ENCODE data around the gene DBH.

DBH gene

DNA sequence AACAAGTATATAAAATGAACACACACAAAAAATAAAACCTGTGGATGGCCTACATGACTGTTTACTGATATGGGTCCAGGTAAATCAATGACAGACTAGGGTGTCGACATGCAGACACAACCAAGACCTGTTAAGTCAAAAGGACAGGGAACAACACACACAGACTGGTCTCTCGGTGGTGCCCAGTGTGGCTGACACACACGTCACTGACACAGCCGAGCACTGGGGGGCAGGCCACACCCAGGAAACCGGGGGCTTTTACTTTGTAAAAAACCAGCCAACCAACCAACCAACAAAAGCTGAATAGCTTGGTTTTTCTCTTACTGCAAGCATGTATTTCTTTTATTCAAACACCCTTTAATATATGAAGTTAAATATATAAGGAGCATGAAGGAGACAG, 31.9 kb upstream of the DBH start:
- DNase-seq (ENCODE audit: low read depth in 1 of 2, low spot score in 1 of 2) = no peak

DNA sequence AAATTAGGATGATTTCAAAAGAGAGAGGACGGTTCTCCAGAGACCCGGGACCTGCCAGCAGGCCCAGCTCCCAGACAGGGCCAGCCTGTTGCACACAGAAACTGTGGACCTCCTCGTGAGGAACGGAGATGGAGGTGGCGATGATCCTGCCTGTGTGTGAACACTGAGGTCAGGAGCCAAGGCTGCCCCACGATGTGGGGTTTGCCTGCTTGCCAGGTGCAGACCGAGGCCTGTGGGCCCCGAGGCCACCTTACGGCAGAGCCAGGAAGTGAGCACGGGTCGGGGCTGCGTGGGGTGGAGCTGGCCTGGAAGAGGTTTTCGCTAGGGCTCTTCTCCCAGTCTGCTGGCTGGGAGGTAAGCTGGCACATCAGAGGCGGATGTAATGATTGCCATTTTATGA, 31.3 kb upstream of the DBH start:
- DNase-seq (ENCODE audit: low read depth in 1 of 2, low spot score in 1 of 2) = no peak

DNA sequence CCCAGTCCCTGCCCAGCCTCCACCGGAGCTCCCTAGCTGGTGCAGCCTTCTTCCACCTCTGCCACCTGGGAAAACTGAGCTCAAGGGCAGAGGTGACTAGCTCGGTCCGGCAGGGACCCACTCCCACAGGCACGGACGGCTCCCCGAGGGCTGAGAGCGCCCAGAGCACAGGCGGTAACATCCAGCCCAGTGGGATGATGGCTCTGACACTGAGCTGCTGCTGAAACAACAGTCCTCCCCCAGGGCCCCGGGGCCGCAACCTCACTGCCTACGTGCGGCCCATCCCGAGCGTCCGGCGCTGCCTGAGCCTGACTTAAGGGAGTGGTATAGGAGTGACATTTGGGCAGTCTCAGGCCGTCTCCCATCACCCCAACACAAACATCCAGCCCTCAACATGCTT, 30.7 kb upstream of the DBH start:
- no peak for DNase-seq (ENCODE audit: low read depth in 1 of 2, low spot score in 1 of 2)

DNA sequence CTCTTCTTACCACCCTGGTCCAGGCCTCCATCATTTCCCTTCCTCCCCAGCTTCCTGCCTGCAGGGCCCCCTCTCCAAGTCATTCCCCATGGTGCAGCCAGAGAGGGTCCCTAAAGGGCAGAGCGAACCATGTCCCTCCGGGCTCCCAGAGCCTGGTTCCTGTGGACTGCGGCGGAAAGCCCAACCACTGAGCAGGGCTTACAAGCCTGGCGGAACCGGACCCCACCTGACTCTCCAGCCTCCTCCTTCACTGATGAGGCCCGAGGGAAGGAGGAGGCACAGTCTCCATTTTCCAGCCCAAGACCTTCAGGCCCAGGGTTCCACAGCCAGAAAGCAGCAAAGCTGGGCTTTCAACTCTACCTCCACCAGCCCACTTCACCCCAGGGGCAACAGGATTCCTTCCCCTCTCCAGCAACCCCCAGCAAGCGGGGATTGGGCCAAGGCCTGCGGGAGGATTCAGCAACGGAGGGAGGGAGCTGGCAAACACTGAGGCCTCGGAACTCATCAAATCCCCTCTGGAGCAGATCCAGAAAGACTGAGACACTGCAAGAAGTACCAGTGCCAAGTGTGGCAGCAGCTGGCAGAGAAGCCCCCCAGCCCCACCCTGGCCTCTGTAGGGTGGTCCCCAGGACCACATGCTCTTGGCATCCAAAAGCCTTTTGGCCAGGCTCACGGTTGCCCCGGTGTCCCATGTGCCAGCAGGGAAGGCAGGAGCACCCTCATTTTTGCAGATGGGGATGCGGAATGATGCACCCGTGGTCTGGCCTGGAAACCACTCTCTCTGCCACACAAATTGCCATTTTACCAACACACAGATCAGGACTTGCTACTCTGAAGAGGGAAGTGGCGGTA, 30.1 kb upstream of the DBH start:
- DNase-seq (ENCODE audit: low read depth in 1 of 2, low spot score in 1 of 2) = no peak

DNA sequence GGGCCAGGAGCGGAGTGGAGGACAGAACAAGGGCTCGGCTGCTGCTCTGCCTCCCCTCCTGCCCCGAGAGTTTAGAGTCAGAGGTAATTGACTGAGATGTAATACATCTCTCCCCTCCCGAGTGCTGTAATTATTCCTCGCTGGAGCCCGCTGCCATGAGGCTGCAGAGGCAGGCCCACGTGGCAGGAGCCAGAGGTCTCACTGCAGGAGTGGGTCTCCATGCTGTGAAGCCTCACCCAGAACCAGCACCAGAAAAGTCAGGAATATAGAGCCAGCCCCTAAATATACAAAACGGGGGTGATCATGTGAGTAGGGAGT, 29.5 kb upstream of the DBH start:
- DNase-seq (ENCODE audit: low read depth in 1 of 2, low spot score in 1 of 2) = no peak

DNA sequence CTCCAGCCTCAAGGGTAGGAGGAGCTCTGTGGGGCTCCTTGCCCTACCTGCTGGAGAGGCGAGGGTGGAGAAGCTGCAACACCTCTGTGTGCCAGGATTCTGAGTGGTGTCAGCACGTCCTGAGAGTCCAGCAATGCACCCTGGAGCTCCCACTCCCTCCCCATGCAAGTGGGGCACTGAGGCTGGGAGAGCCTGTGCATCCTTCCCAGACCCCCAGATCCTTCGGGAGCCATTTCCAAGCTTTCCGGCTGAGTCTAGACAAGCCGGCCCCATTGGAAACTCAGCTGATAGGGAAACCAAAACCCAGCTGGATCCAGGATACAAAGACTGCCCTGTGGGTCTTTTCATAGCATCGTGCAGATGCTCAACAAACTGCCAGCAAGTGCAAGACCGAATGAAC, 28.8 kb upstream of the DBH start:
- DNase-seq (ENCODE audit: low read depth in 1 of 2, low spot score in 1 of 2) = no peak

DNA sequence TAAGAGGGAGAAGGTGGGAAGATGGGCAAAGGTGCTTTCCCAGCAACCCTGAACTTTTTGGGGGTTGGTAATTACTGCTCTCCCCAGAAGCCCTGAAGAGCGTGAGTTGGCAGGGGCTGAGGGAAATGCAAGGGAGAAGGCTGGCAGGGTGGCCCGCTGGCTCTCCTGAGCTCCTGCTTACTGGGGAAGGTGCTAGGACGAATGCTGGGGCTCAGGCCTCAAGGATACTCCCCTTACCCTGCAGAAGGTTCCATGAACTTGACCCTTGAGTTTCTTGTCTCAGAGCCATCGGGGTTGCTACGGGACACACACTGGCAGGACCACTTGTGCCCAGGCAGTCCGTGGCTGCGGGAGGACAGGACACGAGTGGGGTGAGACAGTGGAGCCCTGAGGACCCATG, 28.2 kb upstream of the DBH start:
- no peak for DNase-seq (ENCODE audit: low read depth in 1 of 2, low spot score in 1 of 2)

DNA sequence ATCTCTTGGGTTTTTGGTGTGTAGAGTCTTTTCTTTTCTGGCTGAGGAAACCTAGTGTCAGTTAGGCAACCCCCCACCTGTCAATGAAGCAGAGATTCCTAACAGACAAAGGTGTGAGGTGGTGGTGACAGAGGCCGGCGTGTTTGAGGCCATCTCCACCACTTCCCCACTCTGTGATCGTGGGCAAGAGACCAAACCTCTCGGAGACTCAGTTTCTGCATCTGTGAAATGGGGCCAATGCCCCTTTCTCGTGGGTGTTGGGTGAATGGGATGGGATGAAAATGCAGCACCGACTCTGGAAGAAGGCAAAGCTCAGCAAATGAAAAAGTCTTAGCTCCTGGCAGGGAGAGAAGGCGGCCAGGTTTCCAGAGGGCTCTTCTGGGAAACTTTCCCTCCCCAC, 27.8 kb upstream of the DBH start:
- no peak for DNase-seq (ENCODE audit: low read depth in 1 of 2, low spot score in 1 of 2)

DNA sequence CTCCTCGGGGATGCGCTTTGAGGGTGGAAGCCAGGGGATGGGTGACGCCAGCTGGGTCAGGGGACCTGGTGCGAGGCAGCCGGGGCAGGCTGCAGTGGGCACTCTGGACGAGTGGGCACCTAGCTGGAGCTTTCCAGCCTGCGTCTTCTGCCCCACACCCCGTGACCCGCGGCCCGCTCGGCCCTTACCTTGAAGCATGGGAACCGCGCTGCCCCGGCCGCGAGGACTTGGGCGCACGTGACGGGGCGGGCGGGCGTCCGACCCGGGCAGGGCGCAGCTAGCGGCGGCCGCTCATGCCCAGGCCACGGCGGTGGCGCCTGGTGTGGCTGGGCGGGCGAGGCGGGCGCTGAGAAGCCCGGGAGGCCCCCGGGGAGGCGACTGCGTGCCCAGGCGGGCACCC, 27.3 kb upstream of the DBH start:
- DNase-seq (ENCODE audit: low read depth in 1 of 2, low spot score in 1 of 2) = no peak

DNA sequence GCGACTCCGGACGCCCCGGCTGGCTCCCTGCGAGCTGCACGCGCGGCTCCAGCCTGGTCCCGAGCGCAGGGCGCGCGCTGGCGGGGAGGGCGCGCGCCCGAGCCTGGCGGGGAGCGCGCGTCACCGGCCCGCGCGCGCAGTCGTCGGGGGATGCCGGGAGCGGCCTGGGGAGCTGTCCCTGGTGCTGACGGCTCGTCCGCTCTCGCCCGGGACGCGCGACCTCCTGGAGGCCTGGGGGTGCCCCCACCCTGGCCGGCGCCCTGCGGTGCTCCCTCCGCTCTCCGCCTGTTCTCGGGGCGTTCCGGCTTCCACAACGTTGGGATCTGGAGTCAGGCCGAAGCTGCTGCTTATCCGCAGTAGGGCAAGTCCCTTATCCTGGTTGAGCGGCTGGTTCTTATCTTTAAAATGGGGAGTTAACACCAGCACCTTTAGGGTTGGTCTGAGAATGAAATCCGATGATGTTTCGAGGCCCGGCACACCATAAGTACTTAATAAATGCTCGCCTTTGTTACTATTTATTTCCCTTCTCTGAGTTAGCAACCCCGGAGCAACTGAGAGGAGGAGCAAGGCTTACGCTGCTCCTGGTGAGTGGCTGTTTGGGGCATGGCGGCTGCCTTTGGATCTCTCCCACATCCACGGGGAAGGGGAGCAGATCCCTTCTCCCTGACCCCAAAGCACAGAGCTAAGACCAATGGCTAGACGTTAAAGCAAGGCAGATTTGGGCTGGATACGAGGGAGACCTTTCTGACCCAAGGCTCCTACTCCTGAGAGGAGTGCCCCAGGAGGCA, 26.7 kb upstream of the DBH start, which contains the start of gene FAM163B:
TSS of gene FAM163B (minus strand) at position 79 of the 788 bp plus-strand sequence. CDS start 29,166 bp downstream, outside the sequence.
- DNase-seq (ENCODE audit: low read depth in 1 of 2, low spot score in 1 of 2) = peak in 1 of 2 donors; percentile 15

DNA sequence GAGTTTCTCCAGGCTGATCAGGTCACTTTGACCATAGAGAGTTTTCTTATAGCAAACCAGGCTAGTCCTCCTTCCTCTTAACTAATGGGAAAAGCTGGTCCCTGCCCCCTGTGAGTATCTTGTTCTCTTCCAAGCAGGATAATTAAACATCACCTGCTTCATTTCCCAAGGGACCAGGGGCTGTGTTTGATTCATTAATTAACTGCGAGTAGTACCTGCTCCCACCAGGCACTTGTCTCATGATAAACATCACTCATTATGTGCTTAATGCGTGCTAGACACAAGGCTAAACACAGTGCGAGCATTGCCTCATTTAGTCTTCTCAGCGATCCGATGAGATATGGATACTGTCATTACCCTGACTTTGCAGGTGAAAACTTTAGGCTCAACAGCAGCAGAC, 25.3 kb upstream of the DBH start:
- DNase-seq (ENCODE audit: low read depth in 1 of 2, low spot score in 1 of 2) = no peak

DNA sequence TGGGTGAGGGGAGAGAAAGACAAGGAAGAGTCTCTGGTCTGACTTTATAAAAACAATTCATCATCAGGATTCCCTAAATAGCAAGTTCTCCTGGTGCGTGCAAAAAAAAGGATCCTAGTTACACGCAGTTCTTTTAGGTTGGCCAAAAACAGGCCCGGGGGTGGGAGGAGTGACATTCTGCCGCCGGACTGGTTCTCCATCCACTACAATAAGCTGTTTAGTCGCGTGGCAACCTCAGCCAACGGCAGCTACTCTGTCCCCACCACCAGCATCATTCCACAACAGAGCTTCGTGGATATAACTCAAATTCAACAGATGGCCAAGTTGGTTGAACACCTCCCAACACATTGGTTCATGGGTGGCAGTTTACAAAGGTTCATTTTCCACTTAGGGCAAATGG, 24.1 kb upstream of the DBH start:
- no peak for DNase-seq (ENCODE audit: low read depth in 1 of 2, low spot score in 1 of 2)

DNA sequence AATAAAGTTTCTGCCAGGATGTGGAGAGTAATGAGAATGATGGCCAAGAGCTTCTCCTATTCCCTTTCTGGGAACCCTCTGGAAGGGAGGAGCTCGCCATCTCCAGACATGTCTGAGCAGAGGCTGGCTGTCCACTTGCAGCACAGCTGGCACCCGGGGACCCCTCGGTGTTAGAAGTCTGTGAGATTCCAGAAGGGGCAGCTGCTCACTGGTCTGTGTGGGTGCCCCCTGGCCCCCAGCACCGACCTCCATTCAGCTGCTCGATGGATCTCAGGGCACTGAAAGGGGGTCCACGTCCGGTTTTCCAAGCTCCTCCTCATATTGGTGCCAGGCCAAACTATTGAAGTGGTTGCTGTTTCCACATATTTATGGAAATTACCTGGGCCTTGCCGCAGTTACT, 23.3 kb upstream of the DBH start:
- DNase-seq (ENCODE audit: low read depth in 1 of 2, low spot score in 1 of 2) = no peak

DNA sequence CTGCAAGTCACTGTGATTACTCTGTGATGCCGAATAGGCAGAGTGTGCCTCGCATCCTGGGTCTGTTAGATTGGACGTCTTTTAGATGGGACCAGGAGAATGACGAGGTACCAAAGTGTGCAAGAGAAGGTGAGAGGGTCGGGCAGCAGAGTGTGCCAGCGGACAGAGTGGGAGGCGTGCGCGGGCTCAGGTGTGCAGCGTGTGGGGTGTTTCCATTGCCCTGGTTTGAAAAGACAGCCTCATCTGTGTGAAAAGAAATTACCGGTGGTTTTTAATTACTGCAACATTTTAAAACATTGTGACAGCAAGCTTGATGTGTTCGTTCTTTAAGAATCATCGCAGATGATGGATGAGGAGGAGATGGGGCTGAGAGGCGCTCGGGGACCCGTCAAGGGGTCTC, 22.7 kb upstream of the DBH start:
- DNase-seq (ENCODE audit: low read depth in 1 of 2, low spot score in 1 of 2) = no peak

DNA sequence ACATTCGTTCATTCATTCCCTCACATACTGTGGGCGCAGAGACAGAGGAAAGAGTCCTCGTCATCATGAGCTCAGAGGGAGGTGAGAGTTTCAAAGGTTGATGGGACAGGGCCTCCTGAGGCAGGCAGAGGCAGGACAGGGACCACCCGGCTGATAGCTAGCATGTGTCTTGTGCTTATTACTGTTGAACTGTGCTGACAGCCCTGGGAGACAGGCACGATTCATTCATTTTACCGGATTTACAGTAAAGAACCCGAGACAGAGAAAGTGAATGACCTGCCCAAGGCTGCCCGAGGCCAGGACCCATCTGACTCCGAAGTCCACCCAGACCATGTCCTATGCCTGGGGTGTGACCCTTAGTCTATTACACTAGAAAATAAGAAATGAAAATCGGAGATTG, 22.1 kb upstream of the DBH start:
- DNase-seq (ENCODE audit: low read depth in 1 of 2, low spot score in 1 of 2) = no peak

DNA sequence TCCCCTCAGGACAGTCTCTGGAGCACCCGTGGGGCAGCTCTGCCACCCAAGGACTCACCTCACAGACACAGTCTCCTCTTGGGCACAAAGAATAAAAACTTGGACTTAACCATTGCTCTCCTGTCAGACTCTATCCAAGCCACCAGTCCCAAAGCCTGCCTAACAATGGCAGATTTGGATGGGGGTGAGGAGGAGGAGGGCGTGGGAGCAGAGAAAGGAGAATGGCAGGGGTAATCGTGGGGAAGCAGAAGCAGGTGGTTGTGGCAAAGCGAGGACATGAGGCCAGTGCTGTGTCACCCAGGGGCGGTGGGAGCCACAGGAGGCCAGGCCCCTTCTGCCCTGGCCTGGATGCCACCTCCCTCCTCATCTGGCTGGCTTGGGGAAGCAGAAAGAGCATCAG, 21.5 kb upstream of the DBH start:
- no peak for DNase-seq (ENCODE audit: low read depth in 1 of 2, low spot score in 1 of 2)

DNA sequence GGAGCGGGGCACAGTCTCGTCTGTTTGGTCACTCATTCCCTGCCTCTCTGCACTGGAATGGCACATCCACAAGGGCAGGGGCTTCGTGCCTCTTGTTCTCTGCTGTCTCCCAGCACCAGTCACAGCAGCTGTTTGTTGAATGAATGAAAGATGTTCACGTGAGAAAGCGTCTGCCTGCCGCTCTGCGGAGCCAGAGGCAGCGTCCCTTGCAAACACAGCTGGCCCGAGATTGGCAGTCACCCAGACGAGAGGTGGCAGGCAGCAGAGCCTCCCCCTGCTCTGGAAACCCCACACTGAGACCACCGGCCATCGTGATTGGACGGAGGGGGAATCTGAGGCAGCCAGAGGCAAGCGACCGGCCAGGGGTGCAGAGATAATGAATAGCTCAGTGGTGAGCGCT, 21.0 kb upstream of the DBH start:
- no peak for DNase-seq (ENCODE audit: low read depth in 1 of 2, low spot score in 1 of 2)

DNA sequence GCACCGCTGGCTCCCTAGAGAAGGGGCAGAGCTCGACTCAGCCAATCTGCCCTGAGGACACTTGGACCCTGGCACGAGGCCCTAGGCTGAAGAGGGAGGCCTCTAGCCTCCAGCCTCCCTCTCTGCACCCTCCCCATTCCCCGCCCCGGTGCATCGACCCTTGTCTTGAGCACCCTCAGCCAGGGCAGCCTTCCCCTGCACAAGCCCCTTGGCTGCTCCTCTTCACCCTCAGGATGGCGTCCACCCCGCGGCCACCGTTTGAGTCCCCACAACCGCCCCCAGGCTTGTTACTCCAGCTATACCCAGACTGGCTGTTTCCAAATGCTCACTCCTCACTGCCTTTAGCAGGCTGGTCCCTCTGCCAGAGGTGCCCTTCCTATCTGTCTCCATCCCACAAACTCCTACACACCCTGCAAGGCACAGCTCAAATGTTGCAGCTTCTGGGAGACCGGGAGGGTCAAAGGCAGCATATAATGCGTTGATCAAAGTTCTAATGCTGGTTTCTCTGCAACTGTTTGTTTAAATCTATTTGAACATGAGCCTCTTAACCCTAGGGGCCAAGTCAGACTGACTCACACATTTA, 20.5 kb upstream of the DBH start:
- DNase-seq (ENCODE audit: low read depth in 1 of 2, low spot score in 1 of 2) = no peak

DNA sequence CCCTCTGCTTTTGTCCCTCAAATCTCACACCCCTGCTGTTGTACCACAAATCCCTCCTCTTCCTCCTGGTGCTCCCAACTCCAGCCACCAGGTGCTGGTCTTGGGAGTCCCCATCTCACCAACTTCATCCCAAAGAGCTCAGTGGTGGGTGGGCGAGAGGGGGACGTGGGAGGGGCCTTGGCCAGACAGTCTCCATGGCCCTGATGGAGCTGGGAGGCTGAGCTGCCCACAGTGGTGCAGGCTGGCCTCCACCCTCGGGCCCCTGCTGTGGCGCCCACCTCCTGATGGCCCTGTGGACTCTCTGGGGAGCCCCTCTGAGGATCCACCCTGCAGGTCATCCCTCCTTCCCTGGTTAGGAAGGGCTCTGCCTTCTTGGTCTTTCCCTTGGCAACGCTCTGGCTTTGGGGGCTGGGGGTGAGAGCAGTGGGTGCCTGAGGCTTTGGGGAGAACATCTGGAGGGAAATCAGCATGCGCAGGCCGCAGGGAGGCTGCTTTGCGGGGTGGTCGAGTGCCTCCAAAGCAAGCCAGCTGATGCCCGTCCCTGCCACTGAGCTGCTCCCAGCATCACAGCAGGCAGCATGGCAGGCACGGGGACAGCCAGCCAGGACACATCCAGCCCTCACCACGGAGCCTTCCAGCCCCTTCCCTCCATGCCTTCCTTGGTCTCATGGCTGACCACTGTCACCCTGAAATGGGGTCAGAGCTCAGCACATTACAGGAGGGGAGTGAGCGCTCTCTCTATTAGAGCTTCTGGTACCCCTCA, 19.3 kb upstream of the DBH start:
- DNase-seq (ENCODE audit: low read depth in 1 of 2, low spot score in 1 of 2) = no peak

DNA sequence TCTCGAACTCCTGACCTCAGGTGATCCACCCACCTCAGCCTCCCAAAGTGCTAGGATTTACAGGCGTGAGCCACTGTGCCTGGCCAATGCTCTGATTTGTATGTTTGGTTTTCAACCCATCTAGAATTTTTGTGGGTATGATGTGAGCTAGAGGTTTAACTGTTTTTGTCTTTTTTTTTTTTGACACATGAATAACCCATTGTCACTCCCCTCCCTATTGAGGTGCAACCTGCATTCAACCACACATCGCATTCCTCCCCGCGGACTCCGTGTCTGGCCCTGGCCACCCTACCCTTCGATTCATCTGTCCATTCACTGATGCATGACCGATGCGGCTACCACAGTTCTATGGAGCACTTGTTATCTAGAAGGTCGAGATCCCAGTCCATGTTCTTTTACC, 17.4 kb upstream of the DBH start:
- DNase-seq (ENCODE audit: low read depth in 1 of 2, low spot score in 1 of 2) = no peak

DNA sequence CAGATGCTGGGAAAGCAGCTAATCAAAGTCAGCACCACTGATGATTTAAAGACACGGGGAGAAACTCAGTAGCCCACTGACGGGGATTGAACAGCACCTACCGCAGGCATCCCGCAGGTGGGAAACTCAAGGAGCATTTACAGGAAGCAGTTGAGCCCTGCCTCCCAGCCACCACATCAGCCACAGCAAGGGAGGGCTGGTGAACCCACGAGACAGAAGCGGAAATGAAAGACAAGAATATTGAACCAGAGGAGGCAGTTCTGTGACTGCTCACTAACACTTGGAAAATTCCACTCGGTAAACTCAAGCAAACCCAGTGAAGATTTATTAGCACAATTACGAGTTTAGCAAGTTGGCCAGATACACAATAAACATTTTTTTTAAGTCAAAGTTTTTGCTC, 16.4 kb upstream of the DBH start:
- DNase-seq (ENCODE audit: low read depth in 1 of 2, low spot score in 1 of 2) = peak in 1 of 2 donors; percentile 27

Measured in activated CD4-positive, alpha-beta T cell treated with anti-CD3 and anti-CD28 coated beads, Interleukin-2, amount 50 U/mL, for 24 hours (primary cell).